ENCODE results near the gene MED27. TPM values are rescaled to one million over a fixed set of nuclear protein-coding genes. Genes with fewer than 3 reads are reported as not detected.

Gene MED27
- total and polyA plus RNA-seq, 2 experiments from 2014 or later: 18.3 to 69.2 TPM

GRCh38 chr9:131867611-131868192 is 212.0 kb downstream of the MED27 start:
- Histone ChIP-seq H3K36me3 (no peaks in the 10 kb centered on the region), H3K4me1 (ENCODE audit: low read depth) (no peaks in the 10 kb centered on the region), H3K27me3 (no peaks in the 10 kb centered on the region), H3K4me3 (no peak overlapping the region), H3K9me3 (ENCODE audit: low read depth) (no peaks in the 10 kb centered on the region), H3K27ac (no peak overlapping the region)
- TF ChIP-seq CTCF (IDR thresholded peaks at IDR 0.05; ENCODE audit: low read depth, low read length): no peak
- DNase-seq (ENCODE audit: low read depth in 1 of 2, low spot score in 1 of 2): no peak

GRCh38 chr9:131865446-131866195 is 214.0 kb downstream of the MED27 start:
- Histone ChIP-seq H3K4me3 (no peak overlapping the region), H3K36me3 (peaks cover 4% of the 10 kb centered on the region), H3K27ac (no peak overlapping the region), H3K9me3 (ENCODE audit: low read depth) (no peaks in the 10 kb centered on the region), H3K4me1 (ENCODE audit: low read depth) (no peaks in the 10 kb centered on the region), H3K27me3 (no peaks in the 10 kb centered on the region)
- no peak for TF ChIP-seq CTCF (IDR thresholded peaks at IDR 0.05; ENCODE audit: low read depth, low read length)
- no peak for DNase-seq (ENCODE audit: low read depth in 1 of 2, low spot score in 1 of 2)

GRCh38 chr9:131864531-131864930 is 215.1 kb downstream of the MED27 start:
- DNase-seq (ENCODE audit: low read depth in 1 of 2, low spot score in 1 of 2): no peak
- no peaks in the 10 kb centered on the region for H3K27me3 ChIP-seq
- H3K9me3 ChIP-seq (ENCODE audit: low read depth): no peaks in the 10 kb centered on the region
- no peak overlapping the region for H3K27ac ChIP-seq
- no peak for TF ChIP-seq CTCF (IDR thresholded peaks at IDR 0.05; ENCODE audit: low read depth, low read length)
- no peak overlapping the region for H3K4me3 ChIP-seq
- H3K4me1 ChIP-seq (ENCODE audit: low read depth): no peaks in the 10 kb centered on the region
- H3K36me3 ChIP-seq: peaks cover 9% of the 10 kb centered on the region

GRCh38 chr9:131863306-131863896 is 216.3 kb downstream of the MED27 start:
- DNase-seq (ENCODE audit: low read depth in 1 of 2, low spot score in 1 of 2): no peak
- Histone ChIP-seq H3K27ac (no peak overlapping the region), H3K36me3 (peaks cover 9% of the 10 kb centered on the region), H3K4me1 (ENCODE audit: low read depth) (no peaks in the 10 kb centered on the region), H3K9me3 (ENCODE audit: low read depth) (no peaks in the 10 kb centered on the region), H3K4me3 (no peak overlapping the region), H3K27me3 (no peaks in the 10 kb centered on the region)
- no peak for TF ChIP-seq CTCF (IDR thresholded peaks at IDR 0.05; ENCODE audit: low read depth, low read length)

- no peaks in the 10 kb centered on the region for H3K4me1 ChIP-seq (ENCODE audit: low read depth)
- TF ChIP-seq CTCF (IDR thresholded peaks at IDR 0.05; ENCODE audit: low read depth, low read length): no peak
- no peak for DNase-seq (ENCODE audit: low read depth in 1 of 2, low spot score in 1 of 2)
- H3K9me3 ChIP-seq (ENCODE audit: low read depth): no peaks in the 10 kb centered on the region
- no peak overlapping the region for H3K4me3 ChIP-seq
- peaks cover 9% of the 10 kb centered on the region for H3K36me3 ChIP-seq
- H3K27me3 ChIP-seq: no peaks in the 10 kb centered on the region
- no peak overlapping the region for H3K27ac ChIP-seq
Observed at GRCh38 chr9:131862261-131862660, 217.4 kb downstream of the MED27 start.

Measured in cardiac muscle cell (in vitro differentiated cells and primary cell).